ENCODE data around the gene C17orf78. TPM values are rescaled to one million over a fixed set of nuclear protein-coding genes. Genes with fewer than 3 reads are reported as not detected.
A peak's percentile ranks its signal among the peaks of the same experiment; 100 is the strongest.
"Not testable (repeated sequence)": the region's sequence is repeated elsewhere in the genome, so short reads cannot be mapped to it uniquely, and the experiment has no call there.

C17orf78 gene
- polyA plus RNA-seq, 1 of the 3 experiments (the other 2 are of a cell fraction), result not detected

GRCh38 chr17:37438141-37438540 is 62.4 kb downstream of the C17orf78 start:
- CTCF ChIA-PET, result interaction anchor here (0.9 to 1.7 kb wide), 3 partner anchors 12 to 171 kb away, joined by 3 to 13 read pairs (median 5); partner anchors contain the start of gene SYNRG
- 91% methylated on average over 4 of the region's 4 CpGs for WGBS (ENCODE audit: low lambda C conversion rate)
- peaks cover 19 to 55% of the 10 kb centered on the region in 2 experiments for H3K36me3 ChIP-seq (replicated peaks in 1 of 2; ENCODE audit: control insufficient read depth in 1 of 2, insufficient read depth in 2 of 2, low read length in 1 of 2)

GRCh38 chr17:37440424-37440823 is 64.6 kb downstream of the C17orf78 start:
- Histone ChIP-seq H3F3A (replicated peaks; ENCODE audit: insufficient read depth) (peaks cover 8% of the 10 kb centered on the region), H3K79me2 (ENCODE audit: insufficient read depth) (peaks cover 7% of the 10 kb centered on the region; the same call in 1 of the 2 replicates), H3K9ac (no peak overlapping the region), H3K4me3 (ENCODE audit: low read depth in 2 of 2, low read length in 1 of 2) (no peak overlapping the region), H3K36me3 (replicated peaks in 1 of 2; ENCODE audit: control insufficient read depth in 1 of 2, insufficient read depth in 2 of 2, low read length in 1 of 2) (peaks cover 25 to 62% of the 10 kb centered on the region in 2 experiments), H4K20me1 (ENCODE audit: insufficient read depth) (no peaks in the 10 kb centered on the region), H3K9me3 (no peaks in the 10 kb centered on the region), H3K4me2 (no peak overlapping the region), H3K4me1 (ENCODE audit: control insufficient read depth in 1 of 2, insufficient read depth in 2 of 2, low read depth in 1 of 2, low read length in 1 of 2) (no peaks in the 10 kb centered on the region), H2AFZ (ENCODE audit: low read depth) (no peak overlapping the region), H3K27ac (ENCODE audit: low read depth in 2 of 2, low read length in 1 of 2) (no peak overlapping the region), H3K9me2 (no peaks in the 10 kb centered on the region), H3K27me3 (ENCODE audit: insufficient read depth) (no peaks in the 10 kb centered on the region)
- POLR2A ChIA-PET, result no interaction called here
- no peak for DNase-seq
- 100% methylated on average over 2 of the region's 2 CpGs for WGBS (ENCODE audit: low lambda C conversion rate)
- CTCF ChIA-PET, result interaction anchor here (0.6 kb wide), 1 partner anchor 925 kb away, joined by 3 read pairs; no protein-coding TSS in a partner anchor
- TF ChIP-seq NRF1 (IDR thresholded peaks at IDR 0.05; ENCODE audit: low read depth, low read length) (no peak), SIN3A (IDR thresholded peaks at IDR 0.05; ENCODE audit: borderline replicate concordance, low read depth, low read length) (no peak), CHD2 (IDR thresholded peaks at IDR 0.05; ENCODE audit: low read length, partially characterized antibody) (no peak), TCF12 (IDR thresholded peaks at IDR 0.05) (no peak)
- TF ChIP-seq, protein P1, sequence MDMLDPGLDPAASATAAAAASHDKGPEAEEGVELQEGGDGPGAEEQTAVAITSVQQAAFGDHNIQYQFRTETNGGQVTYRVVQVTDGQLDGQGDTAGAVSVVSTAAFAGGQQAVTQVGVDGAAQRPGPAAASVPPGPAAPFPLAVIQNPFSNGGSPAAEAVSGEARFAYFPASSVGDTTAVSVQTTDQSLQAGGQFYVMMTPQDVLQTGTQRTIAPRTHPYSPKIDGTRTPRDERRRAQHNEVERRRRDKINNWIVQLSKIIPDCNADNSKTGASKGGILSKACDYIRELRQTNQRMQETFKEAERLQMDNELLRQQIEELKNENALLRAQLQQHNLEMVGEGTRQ (IDR thresholded peaks at IDR 0.05; ENCODE audit: borderline replicate concordance, low read depth, low read length), result no peak

More at GRCh38 chr17:37438141-37438540, 62.4 kb downstream of the C17orf78 start:
- no peak overlapping the region for H3K4me3 ChIP-seq (ENCODE audit: low read depth in 2 of 2, low read length in 1 of 2)
- H3F3A ChIP-seq (replicated peaks; ENCODE audit: insufficient read depth), result peaks cover 3% of the 10 kb centered on the region
- no peak overlapping the region for H3K4me2 ChIP-seq
- H3K79me2 ChIP-seq (ENCODE audit: insufficient read depth), result peaks cover 28% of the 10 kb centered on the region; the same call in 1 of the 2 replicates
- no peaks in the 10 kb centered on the region for H3K4me1 ChIP-seq (ENCODE audit: control insufficient read depth in 1 of 2, insufficient read depth in 2 of 2, low read depth in 1 of 2, low read length in 1 of 2)
- no peaks in the 10 kb centered on the region for H3K27me3 ChIP-seq (ENCODE audit: insufficient read depth)
- H3K9me2 ChIP-seq, result no peaks in the 10 kb centered on the region
- no peaks in the 10 kb centered on the region for H3K9me3 ChIP-seq
- H2AFZ ChIP-seq (ENCODE audit: low read depth), result no peak overlapping the region
- POLR2A ChIA-PET, result interaction anchor here (0.6 kb wide), 1 partner anchor 42 kb away, joined by 5 read pairs; no protein-coding TSS in a partner anchor
- DNase-seq, result no peak
- H3K9ac ChIP-seq, result no peak overlapping the region
- no peaks in the 10 kb centered on the region for H4K20me1 ChIP-seq (ENCODE audit: insufficient read depth)
- TF ChIP-seq POLR2AphosphoS5 (IDR thresholded peaks at IDR 0.05; ENCODE audit: low read depth, low read length), result no peak
- no peak for TF ChIP-seq MEF2A (IDR thresholded peaks at IDR 0.05; ENCODE audit: borderline replicate concordance, low read depth)
- TF ChIP-seq CTCF (IDR thresholded peaks at IDR 0.05), result peak; percentile 47
- TF ChIP-seq, protein P1 (IDR thresholded peaks at IDR 0.05; ENCODE audit: borderline replicate concordance, low read depth, low read length), result no peak
- TF ChIP-seq, protein P2, sequence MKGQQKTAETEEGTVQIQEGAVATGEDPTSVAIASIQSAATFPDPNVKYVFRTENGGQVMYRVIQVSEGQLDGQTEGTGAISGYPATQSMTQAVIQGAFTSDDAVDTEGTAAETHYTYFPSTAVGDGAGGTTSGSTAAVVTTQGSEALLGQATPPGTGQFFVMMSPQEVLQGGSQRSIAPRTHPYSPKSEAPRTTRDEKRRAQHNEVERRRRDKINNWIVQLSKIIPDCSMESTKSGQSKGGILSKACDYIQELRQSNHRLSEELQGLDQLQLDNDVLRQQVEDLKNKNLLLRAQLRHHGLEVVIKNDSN (IDR thresholded peaks at IDR 0.05; ENCODE audit: borderline replicate concordance, low read depth), result no peak
- TF ChIP-seq RXRA (IDR thresholded peaks at IDR 0.05; ENCODE audit: borderline replicate concordance, low read depth), result no peak
- H3K27ac ChIP-seq (ENCODE audit: low read depth in 2 of 2, low read length in 1 of 2), result no peak overlapping the region

GRCh38 chr17:37441369-37442014 is 65.7 kb downstream of the C17orf78 start:
- DNase-seq; H3K27me3 ChIP-seq (ENCODE audit: insufficient read depth); H3K9me3 ChIP-seq; H3K4me3 ChIP-seq (ENCODE audit: low read depth in 2 of 2, low read length in 1 of 2); H4K20me1 ChIP-seq (ENCODE audit: insufficient read depth); H2AFZ ChIP-seq (ENCODE audit: low read depth); H3K27ac ChIP-seq (ENCODE audit: low read depth in 2 of 2, low read length in 1 of 2); H3F3A ChIP-seq (replicated peaks; ENCODE audit: insufficient read depth); H3K4me1 ChIP-seq (ENCODE audit: control insufficient read depth in 1 of 2, insufficient read depth in 2 of 2, low read depth in 1 of 2, low read length in 1 of 2); H3K4me2 ChIP-seq; H3K79me2 ChIP-seq (ENCODE audit: insufficient read depth); H3K9ac ChIP-seq; POLR2A ChIA-PET; H3K9me2 ChIP-seq: not testable (repeated sequence)
- peaks cover 31 to 63% of the 10 kb centered on the region in 2 experiments for H3K36me3 ChIP-seq (replicated peaks in 1 of 2; ENCODE audit: control insufficient read depth in 1 of 2, insufficient read depth in 2 of 2, low read length in 1 of 2)
- CTCF ChIA-PET, result interaction anchor here (0.6 kb wide), 1 partner anchor 68 kb away, joined by 3 read pairs; no protein-coding TSS in a partner anchor
- 94% methylated on average over 12 of the region's 12 CpGs for WGBS (ENCODE audit: low lambda C conversion rate)

All from SK-N-SH (cell line).